Measurements from ENCODE around the gene EFCC1.

DNA sequence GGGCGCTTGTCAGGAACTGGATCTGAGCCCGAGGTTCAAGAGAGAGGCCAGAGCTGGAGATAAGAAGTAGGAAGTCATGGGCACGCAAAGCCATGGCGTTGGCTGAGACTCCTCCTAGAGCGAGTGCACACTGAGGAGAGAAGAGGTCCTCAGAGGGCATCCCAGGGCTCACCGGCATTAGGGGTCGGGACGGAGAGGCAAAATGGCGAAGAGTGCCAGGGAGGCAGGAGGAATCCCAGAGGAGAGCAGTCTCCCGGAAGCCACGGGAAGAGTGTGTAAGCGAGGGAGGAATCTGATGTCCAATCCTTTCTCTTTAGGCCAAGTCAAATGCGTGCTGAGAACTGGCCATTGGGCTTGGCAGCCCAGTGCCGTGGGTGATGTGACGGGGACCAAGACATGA is 24.0 kb downstream of the EFCC1 start:
- no peak for TF ChIP-seq POLR2A (IDR thresholded peaks at IDR 0.05; ENCODE audit: control extremely low read depth in 1 of 2, low read depth in 2 of 2, low read length in 2 of 2)
- no peak for TF ChIP-seq SUZ12 (IDR thresholded peaks at IDR 0.05; ENCODE audit: low read length)
- TF ChIP-seq, protein P1, sequence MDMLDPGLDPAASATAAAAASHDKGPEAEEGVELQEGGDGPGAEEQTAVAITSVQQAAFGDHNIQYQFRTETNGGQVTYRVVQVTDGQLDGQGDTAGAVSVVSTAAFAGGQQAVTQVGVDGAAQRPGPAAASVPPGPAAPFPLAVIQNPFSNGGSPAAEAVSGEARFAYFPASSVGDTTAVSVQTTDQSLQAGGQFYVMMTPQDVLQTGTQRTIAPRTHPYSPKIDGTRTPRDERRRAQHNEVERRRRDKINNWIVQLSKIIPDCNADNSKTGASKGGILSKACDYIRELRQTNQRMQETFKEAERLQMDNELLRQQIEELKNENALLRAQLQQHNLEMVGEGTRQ (IDR thresholded peaks at IDR 0.05; ENCODE audit: low read length) = no peak
- TF ChIP-seq POLR2AphosphoS5 (IDR thresholded peaks at IDR 0.05; ENCODE audit: low read depth, low read length) = no peak
- no peak for TF ChIP-seq TAF1 (IDR thresholded peaks at IDR 0.05; ENCODE audit: low read depth, low read length)
- TF ChIP-seq, protein P2, sequence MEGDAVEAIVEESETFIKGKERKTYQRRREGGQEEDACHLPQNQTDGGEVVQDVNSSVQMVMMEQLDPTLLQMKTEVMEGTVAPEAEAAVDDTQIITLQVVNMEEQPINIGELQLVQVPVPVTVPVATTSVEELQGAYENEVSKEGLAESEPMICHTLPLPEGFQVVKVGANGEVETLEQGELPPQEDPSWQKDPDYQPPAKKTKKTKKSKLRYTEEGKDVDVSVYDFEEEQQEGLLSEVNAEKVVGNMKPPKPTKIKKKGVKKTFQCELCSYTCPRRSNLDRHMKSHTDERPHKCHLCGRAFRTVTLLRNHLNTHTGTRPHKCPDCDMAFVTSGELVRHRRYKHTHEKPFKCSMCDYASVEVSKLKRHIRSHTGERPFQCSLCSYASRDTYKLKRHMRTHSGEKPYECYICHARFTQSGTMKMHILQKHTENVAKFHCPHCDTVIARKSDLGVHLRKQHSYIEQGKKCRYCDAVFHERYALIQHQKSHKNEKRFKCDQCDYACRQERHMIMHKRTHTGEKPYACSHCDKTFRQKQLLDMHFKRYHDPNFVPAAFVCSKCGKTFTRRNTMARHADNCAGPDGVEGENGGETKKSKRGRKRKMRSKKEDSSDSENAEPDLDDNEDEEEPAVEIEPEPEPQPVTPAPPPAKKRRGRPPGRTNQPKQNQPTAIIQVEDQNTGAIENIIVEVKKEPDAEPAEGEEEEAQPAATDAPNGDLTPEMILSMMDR (IDR thresholded peaks at IDR 0.05; ENCODE audit: control extremely low read depth in 1 of 3, insufficient read depth in 1 of 3, low read depth in 1 of 3, low read length in 3 of 3) = no peak
- TF ChIP-seq, protein P3, sequence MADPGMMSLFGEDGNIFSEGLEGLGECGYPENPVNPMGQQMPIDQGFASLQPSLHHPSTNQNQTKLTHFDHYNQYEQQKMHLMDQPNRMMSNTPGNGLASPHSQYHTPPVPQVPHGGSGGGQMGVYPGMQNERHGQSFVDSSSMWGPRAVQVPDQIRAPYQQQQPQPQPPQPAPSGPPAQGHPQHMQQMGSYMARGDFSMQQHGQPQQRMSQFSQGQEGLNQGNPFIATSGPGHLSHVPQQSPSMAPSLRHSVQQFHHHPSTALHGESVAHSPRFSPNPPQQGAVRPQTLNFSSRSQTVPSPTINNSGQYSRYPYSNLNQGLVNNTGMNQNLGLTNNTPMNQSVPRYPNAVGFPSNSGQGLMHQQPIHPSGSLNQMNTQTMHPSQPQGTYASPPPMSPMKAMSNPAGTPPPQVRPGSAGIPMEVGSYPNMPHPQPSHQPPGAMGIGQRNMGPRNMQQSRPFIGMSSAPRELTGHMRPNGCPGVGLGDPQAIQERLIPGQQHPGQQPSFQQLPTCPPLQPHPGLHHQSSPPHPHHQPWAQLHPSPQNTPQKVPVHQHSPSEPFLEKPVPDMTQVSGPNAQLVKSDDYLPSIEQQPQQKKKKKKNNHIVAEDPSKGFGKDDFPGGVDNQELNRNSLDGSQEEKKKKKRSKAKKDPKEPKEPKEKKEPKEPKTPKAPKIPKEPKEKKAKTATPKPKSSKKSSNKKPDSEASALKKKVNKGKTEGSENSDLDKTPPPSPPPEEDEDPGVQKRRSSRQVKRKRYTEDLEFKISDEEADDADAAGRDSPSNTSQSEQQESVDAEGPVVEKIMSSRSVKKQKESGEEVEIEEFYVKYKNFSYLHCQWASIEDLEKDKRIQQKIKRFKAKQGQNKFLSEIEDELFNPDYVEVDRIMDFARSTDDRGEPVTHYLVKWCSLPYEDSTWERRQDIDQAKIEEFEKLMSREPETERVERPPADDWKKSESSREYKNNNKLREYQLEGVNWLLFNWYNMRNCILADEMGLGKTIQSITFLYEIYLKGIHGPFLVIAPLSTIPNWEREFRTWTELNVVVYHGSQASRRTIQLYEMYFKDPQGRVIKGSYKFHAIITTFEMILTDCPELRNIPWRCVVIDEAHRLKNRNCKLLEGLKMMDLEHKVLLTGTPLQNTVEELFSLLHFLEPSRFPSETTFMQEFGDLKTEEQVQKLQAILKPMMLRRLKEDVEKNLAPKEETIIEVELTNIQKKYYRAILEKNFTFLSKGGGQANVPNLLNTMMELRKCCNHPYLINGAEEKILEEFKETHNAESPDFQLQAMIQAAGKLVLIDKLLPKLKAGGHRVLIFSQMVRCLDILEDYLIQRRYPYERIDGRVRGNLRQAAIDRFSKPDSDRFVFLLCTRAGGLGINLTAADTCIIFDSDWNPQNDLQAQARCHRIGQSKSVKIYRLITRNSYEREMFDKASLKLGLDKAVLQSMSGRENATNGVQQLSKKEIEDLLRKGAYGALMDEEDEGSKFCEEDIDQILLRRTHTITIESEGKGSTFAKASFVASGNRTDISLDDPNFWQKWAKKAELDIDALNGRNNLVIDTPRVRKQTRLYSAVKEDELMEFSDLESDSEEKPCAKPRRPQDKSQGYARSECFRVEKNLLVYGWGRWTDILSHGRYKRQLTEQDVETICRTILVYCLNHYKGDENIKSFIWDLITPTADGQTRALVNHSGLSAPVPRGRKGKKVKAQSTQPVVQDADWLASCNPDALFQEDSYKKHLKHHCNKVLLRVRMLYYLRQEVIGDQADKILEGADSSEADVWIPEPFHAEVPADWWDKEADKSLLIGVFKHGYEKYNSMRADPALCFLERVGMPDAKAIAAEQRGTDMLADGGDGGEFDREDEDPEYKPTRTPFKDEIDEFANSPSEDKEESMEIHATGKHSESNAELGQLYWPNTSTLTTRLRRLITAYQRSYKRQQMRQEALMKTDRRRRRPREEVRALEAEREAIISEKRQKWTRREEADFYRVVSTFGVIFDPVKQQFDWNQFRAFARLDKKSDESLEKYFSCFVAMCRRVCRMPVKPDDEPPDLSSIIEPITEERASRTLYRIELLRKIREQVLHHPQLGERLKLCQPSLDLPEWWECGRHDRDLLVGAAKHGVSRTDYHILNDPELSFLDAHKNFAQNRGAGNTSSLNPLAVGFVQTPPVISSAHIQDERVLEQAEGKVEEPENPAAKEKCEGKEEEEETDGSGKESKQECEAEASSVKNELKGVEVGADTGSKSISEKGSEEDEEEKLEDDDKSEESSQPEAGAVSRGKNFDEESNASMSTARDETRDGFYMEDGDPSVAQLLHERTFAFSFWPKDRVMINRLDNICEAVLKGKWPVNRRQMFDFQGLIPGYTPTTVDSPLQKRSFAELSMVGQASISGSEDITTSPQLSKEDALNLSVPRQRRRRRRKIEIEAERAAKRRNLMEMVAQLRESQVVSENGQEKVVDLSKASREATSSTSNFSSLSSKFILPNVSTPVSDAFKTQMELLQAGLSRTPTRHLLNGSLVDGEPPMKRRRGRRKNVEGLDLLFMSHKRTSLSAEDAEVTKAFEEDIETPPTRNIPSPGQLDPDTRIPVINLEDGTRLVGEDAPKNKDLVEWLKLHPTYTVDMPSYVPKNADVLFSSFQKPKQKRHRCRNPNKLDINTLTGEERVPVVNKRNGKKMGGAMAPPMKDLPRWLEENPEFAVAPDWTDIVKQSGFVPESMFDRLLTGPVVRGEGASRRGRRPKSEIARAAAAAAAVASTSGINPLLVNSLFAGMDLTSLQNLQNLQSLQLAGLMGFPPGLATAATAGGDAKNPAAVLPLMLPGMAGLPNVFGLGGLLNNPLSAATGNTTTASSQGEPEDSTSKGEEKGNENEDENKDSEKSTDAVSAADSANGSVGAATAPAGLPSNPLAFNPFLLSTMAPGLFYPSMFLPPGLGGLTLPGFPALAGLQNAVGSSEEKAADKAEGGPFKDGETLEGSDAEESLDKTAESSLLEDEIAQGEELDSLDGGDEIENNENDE (IDR thresholded peaks at IDR 0.05; ENCODE audit: insufficient replicate concordance, low read length) = no peak
- no peak for TF ChIP-seq SP1 (IDR thresholded peaks at IDR 0.05; ENCODE audit: low read depth, low read length)
- TF ChIP-seq EZH2 (IDR thresholded peaks at IDR 0.05; ENCODE audit: low read depth, low read length, severe bottlenecking) = no peak
- TF ChIP-seq, protein P4, sequence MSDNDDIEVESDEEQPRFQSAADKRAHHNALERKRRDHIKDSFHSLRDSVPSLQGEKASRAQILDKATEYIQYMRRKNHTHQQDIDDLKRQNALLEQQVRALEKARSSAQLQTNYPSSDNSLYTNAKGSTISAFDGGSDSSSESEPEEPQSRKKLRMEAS (IDR thresholded peaks at IDR 0.05) = no peak
- TF ChIP-seq JUND (IDR thresholded peaks at IDR 0.05; ENCODE audit: low read length) = no peak
- TF ChIP-seq CHD1 (IDR thresholded peaks at IDR 0.05; ENCODE audit: low read depth, low read length) = no peak
